Measurements from ENCODE around the gene TBX15. TPM values are rescaled to one million over a fixed set of nuclear protein-coding genes. Genes with fewer than 3 reads are reported as not detected.
A peak's percentile ranks its signal among the peaks of the same experiment; 100 is the strongest.
"Not testable (repeated sequence)": the region's sequence is repeated elsewhere in the genome, so short reads cannot be mapped to it uniquely, and the experiment has no call there.

The TBX15 gene
- polyA plus RNA-seq, 1 donor, result 60.9 TPM

- DNase-seq (ENCODE audit: low read depth), result no peak
Measured at GRCh38 chr1:118958937-118959631, 29.1 kb downstream of the TBX15 start.

DNA sequence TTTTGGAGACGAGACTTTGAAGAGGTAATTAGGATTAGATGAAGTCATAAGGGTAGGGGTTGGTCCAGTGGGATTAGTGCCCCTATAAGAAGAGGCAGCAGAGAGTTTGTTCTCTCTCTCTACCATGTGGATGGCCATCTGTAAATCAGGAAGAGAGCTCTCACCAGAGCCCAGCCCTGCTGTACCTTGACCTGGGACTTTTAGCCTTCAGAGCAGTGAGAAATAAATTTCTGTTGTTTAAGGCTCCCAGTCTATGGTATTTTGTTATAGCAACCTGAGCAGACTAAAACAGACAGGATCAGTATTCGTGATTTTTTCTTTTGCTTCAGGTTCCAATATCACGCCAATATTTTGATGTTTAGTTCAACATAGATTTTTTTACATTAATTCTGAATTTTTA is 30.0 kb downstream of the TBX15 start:
- no peak for DNase-seq (ENCODE audit: low read depth)

DNA sequence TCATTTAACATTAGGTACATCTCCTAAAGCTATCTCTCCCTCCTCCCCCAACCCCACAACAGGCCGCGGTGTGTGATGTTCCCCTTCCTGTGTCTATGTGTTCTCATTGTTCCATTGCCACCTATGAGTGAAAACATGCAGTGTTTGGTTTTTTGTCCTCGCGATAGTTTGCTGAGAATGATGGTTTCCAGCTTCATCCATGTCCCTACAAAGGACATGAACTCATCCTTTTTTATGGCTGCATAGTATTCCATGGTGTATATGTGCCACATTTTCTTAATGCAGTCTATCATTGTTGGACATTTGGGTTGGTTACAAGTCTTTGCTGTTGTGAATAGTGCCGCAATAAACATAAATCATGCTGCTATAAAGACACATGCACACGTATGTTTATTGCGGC is 30.6 kb downstream of the TBX15 start:
- DNase-seq (ENCODE audit: low read depth), result not testable (repeated sequence)

DNA sequence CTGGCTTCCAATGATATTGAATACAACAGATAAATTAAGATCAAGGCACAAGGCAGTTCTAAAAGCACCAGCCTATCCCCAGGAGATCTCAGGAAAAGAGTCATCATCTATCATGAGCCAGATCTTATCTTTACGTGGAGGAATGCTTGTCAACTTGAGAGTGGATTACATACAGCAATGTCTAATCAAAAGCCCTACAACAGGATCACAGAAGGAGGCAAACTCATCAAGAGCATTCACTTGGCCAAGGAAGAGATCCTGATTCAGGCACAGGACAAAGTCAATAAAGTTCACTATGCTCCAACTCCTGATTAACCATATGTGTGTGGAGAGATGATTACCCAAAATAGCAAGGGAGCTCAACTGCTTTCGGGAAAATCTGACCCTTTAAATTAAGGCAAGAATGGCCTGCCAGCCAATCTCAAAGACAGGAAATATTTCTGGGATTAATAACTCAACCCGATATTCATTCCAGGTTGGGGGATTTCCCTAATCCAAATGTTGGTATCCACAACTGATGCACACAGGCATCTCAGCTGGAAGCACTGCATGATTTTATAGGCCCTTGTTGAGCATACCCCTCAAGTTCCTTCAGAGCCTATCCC is 33.7 kb downstream of the TBX15 start:
- no peak for DNase-seq (ENCODE audit: low read depth)

DNA sequence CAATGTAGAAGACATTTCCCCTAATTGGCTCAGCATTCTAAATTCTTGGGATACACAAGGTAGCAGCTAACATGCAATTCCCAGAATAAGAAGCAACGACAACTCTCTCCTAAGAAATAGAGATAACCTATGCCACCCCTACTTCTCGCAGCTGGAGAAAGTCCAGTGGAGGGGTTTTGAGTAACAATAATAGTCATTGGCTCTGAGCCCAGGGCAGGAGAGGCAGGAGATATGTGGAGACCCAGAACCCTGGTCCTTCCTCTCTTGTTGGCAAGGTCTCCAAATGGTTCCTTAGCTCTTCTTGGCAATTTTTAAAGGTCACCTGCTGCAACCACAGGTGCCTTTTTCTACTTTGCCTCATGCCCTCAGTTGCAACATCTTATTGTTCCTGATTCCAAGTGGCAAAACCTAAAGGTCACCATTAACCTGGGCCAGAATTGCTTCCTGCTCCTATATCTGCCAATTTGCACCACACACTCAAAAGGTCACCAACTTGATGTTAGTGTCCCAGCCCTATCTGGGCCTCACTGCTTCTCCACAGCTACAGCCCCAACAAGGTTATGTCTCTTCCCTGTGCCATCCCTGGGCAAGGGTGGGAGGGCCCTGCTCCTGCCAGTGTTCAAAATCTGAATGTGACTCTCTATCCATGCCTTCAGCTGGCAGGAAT is 36.7 kb downstream of the TBX15 start:
- no peak for DNase-seq (ENCODE audit: low read depth)

GRCh38 chr1:118949315-118949714 is 38.8 kb downstream of the TBX15 start:
- DNase-seq (ENCODE audit: low read depth), result no peak

DNA sequence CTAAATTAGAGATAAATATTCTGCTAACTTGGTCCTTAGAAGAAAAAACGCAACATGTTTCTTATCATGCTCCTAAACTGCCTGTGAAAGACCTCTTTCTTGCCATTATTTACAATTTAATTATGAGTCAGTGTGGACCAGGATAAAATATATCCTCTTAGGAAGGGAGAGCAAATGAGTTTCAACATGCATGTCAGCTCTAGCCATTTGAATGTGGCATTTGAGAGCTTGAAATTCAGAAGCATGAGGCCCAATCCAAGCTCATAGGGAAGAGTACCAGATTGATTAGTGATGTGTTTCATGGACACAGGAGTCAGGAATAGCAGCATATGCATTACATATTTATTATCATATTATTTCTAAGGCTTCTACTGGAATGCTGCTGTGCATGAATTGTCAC is 39.3 kb downstream of the TBX15 start:
- no peak for DNase-seq (ENCODE audit: low read depth)

DNA sequence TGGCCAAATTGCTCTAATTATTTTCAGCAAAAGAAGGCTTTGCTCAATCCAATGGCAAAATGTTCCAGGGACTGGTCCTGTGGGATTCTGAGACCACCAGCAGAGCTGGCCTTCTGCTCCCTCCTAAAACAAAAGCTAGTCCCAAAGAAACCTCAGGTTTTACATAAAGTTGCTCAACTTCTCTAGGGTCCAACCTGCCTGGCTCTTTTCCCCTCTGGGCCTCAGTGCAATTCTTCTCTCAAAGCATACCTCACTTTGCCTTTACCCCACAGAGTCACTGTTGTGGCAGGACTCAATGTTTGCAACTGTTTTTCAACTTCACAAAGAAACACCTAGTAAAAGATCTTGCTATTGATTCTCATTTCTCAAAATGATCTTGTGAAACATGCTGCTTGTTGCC is 39.8 kb downstream of the TBX15 start:
- no peak for DNase-seq (ENCODE audit: low read depth)

- no peak for DNase-seq (ENCODE audit: low read depth)
Measured at GRCh38 chr1:118947790-118948189, 40.4 kb downstream of the TBX15 start.

DNA sequence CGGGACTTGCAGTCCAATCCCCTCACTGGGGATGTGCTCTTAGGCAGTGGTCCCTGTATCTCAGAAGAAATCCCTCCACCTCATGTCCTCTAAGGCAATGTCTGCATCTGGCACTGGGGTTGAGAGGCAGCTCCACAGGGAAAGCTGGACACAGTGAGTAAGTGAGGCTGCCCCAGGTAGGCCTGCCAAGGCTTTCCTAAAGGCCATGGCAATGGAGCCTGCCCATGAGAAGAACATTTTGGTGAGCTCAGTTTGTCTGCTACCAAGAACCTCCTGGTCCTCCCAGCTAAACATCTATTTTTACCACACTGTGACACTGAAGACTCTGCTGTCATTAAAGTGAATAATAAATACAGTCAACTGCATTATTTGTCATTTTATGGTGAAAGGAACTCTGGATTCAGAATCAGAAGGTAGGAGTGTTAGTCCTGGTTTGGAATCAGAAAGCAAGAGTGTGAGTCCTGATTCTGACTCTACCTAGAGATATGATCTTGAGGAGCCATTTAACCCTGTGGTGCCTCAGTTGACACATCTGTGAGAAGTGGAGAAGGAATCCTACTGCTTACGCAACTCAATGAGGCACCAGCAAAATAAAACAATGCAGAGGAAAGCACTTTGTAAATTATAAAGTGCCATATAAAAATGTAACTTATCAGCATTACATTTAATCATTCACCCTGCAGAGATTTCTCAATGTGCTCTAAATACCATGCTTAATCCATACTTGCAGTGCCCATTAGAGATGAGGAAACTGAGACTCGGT is 41.0 kb downstream of the TBX15 start:
- no peak for DNase-seq (ENCODE audit: low read depth)

DNA sequence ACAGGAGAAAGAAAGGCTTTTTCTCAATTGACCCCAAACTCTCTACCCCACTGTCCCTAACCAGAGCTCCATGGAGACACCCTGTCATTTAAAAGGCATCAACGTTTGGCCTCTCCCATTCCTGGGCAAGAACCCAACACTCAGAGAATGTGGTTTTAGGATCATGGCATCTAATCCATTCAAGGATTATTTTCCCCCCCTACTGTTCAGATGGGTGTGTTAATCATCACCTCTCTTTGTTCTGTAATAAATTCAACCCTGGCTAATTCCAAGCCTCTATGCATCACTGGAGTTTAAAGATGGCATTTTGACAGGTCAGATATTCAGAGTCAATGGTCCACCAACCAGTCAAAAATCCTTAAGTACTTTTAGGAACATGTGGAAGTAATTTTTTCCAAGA is 42.7 kb downstream of the TBX15 start:
- DNase-seq (ENCODE audit: low read depth), result no peak

DNA sequence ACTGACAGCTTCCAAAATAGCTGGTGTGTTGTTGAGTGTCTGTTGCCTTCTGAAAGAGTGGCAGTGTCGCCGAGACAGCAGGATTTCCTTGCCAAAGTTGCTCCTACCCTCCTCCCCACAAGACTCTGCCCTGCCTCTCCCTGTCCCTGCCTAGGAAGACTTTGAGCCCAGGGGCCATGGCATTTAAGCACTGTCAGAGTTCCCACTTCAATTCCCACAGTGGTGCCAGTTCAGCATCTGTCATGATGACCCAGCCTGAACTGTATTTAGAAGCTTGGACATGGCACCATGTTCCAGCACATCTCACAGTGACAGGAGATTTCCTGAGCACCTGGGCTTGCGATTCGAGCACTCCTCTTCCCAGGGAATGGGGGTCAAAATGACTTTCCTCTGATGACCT is 43.6 kb downstream of the TBX15 start:
- DNase-seq (ENCODE audit: low read depth), result no peak

DNA sequence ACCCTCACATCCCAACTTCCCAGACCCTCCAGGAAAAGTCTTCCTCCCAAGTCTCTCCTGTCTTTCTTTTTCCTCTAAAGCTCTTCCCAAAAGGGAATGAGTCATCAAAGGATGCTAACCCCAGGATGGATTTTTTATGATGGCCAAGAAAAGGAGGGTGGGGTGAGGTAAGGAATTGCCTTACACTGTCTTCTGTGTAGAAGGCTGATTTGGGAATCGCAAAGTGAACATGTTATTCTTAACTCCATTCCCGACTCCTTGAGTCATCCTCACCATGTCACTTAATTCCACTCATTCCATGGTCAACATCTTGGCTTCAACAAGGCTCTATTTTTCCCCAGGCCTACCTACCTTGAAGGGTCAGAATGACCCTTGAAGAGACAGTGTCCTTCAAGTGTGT is 44.0 kb downstream of the TBX15 start:
- DNase-seq (ENCODE audit: low read depth), result no peak

DNA sequence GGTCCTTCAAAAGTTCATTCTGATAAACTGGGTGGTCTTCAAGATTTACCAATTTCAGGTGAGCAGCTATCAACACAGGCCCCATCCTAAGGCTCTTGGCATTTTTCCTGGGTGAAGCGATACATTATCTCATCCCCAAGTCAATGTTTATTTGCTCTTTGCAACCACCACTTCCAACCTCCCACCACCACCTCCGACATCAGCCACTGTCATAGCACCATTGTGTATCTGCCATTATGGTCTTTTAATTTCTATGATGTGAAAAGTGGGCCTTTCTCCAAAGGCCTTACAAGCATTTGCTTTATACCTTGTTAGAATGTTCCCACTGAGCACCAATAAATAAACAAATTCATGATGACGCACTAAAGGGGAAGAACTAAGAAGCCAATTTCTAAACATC is 47.2 kb downstream of the TBX15 start:
- DNase-seq (ENCODE audit: low read depth), result no peak

DNA sequence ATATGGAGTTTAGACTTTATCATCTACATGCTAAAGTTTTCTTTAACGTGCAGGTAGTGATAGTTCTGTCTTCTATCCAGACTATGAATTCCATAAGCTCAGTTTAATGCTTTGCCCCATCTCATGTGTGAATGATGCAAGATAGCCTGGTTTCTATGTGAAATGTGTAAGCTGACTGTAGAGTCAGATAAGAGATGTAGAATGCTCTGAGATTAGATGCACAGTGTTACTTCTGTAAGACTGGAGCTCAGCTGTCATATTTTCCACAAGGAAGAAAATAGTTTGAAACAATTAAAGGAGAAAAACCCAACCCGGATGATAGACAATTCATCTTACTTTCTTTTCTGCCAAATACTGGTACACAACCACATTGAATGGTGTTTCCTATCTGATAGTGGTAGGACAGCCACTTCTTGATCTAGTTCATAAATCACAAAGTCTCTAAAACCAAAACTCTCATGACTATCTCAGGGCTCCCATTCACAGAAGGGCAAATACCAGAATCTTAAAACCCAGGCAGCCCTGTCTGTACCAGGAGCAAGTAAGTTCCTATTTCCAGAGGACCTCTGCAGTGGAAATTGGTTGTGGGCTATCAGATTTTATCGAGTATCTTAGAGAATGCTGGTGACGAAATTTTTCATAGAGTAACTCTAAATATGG is 50.6 kb downstream of the TBX15 start:
- no peak for DNase-seq (ENCODE audit: low read depth)

DNA sequence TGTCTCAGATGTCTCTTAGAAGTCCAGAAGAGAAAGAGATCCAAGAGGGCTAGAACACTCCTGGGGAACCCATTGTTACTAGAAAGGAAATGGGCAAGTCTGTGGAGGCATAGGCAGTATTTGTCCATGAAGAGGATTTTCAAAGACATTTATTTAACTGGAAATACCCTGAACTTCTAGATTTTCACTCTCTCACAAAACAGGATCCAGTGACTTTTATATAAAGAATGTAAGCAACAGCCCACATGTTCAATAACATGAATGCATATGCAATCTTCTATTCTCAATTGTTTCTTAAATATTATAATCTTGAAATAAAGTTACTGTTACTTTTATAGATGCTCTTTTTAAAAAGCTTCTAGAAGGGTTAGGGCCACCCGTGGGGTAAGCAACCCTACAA is 53.4 kb downstream of the TBX15 start:
- no peak for DNase-seq (ENCODE audit: low read depth)

GRCh38 chr1:118933051-118933781 is 54.9 kb downstream of the TBX15 start:
- DNase-seq (ENCODE audit: low read depth), result no peak

GRCh38 chr1:118931876-118932275 is 56.3 kb downstream of the TBX15 start:
- no peak for DNase-seq (ENCODE audit: low read depth)

DNA sequence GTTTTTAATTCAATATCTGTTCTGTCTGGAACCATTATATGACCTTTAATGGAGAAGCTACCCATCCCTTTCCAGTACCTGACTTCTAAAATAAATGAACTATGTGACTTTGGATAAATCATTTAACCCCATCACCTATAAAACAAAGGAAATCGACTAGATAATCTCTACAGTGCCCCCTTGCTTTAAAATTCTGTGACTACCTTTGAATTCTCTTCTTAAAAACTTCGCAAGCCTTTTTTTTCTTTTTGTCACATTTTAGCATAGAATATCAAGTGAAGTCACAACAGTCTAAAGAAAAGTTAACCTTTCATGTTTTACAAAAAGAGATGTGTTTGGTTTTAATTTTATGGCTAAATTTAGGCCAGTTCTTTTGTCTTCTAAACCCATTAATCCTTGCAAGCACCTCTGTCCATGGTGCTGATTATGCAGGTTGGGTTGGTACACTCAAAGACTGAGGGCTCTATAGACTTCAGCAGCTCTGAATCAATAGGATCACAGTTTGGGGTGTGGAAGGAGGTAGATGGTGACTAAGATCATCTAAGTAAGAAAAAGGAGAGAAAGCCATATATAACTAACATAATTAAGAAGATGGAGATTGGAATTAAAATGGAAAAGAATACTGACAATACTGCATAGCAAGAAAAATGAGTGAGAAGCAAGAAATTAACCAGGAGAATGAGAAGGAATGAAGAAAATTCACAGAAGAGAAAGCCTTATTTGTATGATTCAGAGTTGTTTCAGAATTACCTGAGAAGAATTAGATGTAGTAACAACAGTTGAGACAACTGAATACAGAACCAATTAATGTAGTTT is 59.2 kb downstream of the TBX15 start:
- DNase-seq (ENCODE audit: low read depth), result peak; percentile 31

DNA sequence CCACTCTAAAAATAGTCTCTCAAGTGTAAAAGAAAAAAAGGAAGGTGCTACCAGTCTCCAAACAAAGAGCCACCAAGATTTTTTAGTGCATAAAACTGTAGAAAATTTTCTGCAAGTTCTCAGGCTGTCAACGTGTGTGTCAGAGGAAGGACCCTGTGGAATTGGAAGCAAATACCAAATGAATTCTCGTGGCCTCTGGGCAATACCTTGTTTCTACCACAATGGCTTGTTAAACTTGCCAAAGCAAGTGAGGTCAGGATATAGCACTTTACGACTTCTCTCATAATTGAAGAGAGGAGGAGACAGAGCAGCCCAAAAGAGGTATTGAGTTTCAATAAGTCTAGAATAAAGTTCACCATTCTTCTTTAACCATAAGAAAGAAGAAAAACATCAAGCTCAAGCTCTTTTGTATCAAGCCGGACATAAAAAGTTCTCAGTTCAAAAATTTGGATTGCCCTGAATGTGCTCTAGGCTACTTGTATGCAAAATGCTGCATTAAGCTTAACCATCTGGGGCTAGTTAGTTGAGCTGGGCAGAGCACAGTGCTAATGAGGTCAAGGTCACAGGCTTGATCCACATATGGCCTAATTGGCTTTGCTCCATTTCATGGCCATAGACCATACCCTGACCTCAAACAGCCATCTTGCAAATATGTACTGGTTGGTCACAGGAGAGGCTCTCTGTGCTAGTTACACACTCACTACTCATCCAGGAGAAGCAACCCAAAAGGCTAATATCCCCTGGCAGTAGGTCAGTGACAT is 60.5 kb downstream of the TBX15 start:
- no peak for DNase-seq (ENCODE audit: low read depth)
